Ovary (tissue), 3 donors: Measurements from ENCODE around the gene MIOX.

ENCODE experiments used
- CTCF ChIP-seq, 3 donors: fragments of 450-650 bp in 2 of 3; fragments of 200-600 bp in 1 of 3; IDR thresholded peaks; one replicate each; pipeline versions ENCODE4 v1.5.1 to v1.8.0; 2016 to 2022; ENCODE audit warnings: antibody characterized with exemption in 3 of 3, mild to moderate bottlenecking in 1 of 3
- POLR2A ChIP-seq: fragments of 450-650 bp; IDR thresholded peaks from one replicate; pipeline ENCODE4 v1.6.1; 2017; ENCODE audit warnings: antibody characterized with exemption, mild to moderate bottlenecking, moderate library complexity
- donor health status: DM: no; HTN: no; CAD: no.

DNA sequence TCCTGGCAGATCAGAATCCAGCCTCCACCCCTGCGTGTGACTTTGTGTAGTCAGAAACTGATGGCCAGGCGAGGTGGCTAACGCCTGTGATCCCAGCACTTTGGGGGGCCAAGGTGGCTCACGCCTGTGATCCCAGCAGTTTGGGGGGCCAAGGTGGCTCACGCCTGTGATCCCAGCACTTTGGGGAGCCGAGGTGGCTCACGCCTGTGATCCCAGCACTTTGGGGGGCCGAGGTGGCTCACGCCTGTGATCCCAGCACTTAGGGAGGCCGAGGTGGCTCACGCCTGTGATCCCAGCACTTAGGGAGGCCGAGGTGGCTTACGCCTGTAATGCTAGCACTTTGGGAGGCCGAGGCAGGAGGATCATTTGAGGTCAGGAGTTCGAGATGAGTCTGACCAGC, 26.5 kb downstream of the MIOX start:
- TF ChIP-seq CTCF (IDR thresholded peaks at IDR 0.05) (no peak), POLR2A (no peak)
